RWPE2 (cell line): ENCODE data around the gene AKR1D1.

Source experiments
- ATAC-seq: fragments of 200-7000 bp; cut with Tn5 transposase; 3 replicates; pipeline ENCODE4 v1.9.1; 2021; ENCODE audit warnings: low read depth
- DNase-seq: peaks from one replicate; pipeline ENCODE4 v3.0.0-alpha.2; 2020; ENCODE audit warnings: low spot score
- H3K27ac ChIP-seq: fragments of 450-650 bp; 2 replicates; pipeline ENCODE4 v1.5.1; 2017; ENCODE audit warnings: mild to moderate bottlenecking; ENCODE audit not compliant: poor library complexity, severe bottlenecking
- H3K27me3 ChIP-seq: fragments of 250-450 bp; sonication (Bioruptor Pico); 2 replicates; pipeline ENCODE4 v1.5.1; 2021; ENCODE audit warnings: mild to moderate bottlenecking, moderate library complexity; ENCODE audit not compliant: insufficient read depth, poor library complexity, severe bottlenecking
- H3K36me3 ChIP-seq: fragments of 250-450 bp; sonication (Bioruptor Pico); 2 replicates; pipeline ENCODE4 v1.5.1; 2020; ENCODE audit warnings: low read depth, mild to moderate bottlenecking, moderate library complexity
- H3K4me1 ChIP-seq: fragments of 250-450 bp; sonication (Bioruptor Pico); 2 replicates; pipeline ENCODE4 v1.5.1; 2021; ENCODE audit warnings: mild to moderate bottlenecking, moderate library complexity; ENCODE audit not compliant: insufficient read depth, poor library complexity, severe bottlenecking
- H3K4me3 ChIP-seq: fragments of 250-450 bp; sonication (Bioruptor Pico); 2 replicates; pipeline ENCODE4 v1.5.1; 2021; ENCODE audit warnings: mild to moderate bottlenecking, moderate library complexity; ENCODE audit not compliant: severe bottlenecking
- H3K9me3 ChIP-seq: fragments of 250-450 bp; sonication (Bioruptor Pico); 2 replicates; pipeline ENCODE4 v1.5.1; 2021; ENCODE audit warnings: mild to moderate bottlenecking, moderate library complexity; ENCODE audit not compliant: severe bottlenecking
- TF ChIP-seq, protein P1 (sequence below): fragments of 450-650 bp; IDR thresholded peaks from one replicate; pipeline ENCODE4 v1.5.1; 2017; ENCODE audit warnings: mild to moderate bottlenecking, moderate library complexity; ENCODE audit not compliant: poor library complexity, severe bottlenecking

Gene AKR1D1, protein sequence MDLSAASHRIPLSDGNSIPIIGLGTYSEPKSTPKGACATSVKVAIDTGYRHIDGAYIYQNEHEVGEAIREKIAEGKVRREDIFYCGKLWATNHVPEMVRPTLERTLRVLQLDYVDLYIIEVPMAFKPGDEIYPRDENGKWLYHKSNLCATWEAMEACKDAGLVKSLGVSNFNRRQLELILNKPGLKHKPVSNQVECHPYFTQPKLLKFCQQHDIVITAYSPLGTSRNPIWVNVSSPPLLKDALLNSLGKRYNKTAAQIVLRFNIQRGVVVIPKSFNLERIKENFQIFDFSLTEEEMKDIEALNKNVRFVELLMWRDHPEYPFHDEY

DNA sequence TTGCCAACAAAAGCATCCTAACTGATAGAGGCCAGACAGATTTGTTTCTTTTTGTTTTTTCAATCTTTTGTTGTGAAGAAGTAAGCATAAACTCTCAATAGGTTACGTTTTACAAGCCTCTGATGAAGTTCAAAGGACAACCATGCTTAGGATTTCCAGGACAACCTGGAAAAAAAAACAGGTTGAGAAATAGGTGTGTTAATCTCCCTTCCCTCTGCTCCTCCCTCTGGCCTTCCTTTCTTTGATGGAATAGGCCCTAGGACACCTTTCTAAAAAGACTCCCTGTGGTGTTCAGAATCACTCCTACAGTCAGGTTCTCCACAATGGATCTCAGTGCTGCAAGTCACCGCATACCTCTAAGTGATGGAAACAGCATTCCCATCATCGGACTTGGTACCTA is at the start of gene AKR1D1:
AKR1D1 (plus strand) TSS at position 264 of the 400 bp plus-strand sequence; CDS start at position 324, 60 bp downstream.
- Histone ChIP-seq H3K4me3 (no peak within 1 kb of the TSS), H3K9me3 (no peaks in the 10 kb centered on the region), H3K36me3 (no peaks in the 10 kb centered on the region), H3K27ac (no peak within 1 kb of the TSS), H3K4me1 (no peaks in the 10 kb centered on the region), H3K27me3 (no peaks in the 10 kb centered on the region)
- TF ChIP-seq, protein P1, sequence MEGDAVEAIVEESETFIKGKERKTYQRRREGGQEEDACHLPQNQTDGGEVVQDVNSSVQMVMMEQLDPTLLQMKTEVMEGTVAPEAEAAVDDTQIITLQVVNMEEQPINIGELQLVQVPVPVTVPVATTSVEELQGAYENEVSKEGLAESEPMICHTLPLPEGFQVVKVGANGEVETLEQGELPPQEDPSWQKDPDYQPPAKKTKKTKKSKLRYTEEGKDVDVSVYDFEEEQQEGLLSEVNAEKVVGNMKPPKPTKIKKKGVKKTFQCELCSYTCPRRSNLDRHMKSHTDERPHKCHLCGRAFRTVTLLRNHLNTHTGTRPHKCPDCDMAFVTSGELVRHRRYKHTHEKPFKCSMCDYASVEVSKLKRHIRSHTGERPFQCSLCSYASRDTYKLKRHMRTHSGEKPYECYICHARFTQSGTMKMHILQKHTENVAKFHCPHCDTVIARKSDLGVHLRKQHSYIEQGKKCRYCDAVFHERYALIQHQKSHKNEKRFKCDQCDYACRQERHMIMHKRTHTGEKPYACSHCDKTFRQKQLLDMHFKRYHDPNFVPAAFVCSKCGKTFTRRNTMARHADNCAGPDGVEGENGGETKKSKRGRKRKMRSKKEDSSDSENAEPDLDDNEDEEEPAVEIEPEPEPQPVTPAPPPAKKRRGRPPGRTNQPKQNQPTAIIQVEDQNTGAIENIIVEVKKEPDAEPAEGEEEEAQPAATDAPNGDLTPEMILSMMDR = no peak
- no peak for ATAC-seq
- no peak for DNase-seq

- no peaks in the 10 kb centered on the region for H3K9me3 ChIP-seq
- H3K4me1 ChIP-seq = no peaks in the 10 kb centered on the region
- H3K27ac ChIP-seq = no peak overlapping the region
Observed at GRCh38 chr7:138027100-138027499, 49.2 kb upstream of the AKR1D1 start.

DNA sequence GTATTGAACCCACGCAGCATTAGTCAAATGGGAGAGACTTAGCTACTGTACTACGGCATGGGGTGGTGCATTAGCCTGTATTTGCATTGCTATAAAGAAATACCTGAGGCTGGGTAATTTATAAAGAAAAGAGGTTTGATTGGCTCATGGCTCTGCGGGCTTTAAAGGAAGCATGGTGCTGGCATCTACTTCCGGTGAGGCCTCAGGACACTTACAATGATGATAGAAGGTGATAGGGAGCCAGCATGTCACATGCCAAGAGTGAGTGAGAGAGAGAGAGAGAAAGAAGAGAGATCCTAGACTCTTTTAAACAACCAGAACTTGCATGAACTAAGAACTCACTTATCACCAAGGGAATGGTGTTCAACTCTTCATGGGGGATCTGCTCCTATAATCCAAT is 47.1 kb upstream of the AKR1D1 start:
- DNase-seq = no peak
- Histone ChIP-seq H3K36me3 (no peaks in the 10 kb centered on the region), H3K27ac (no peak overlapping the region), H3K4me1 (no peaks in the 10 kb centered on the region), H3K4me3 (no peak overlapping the region), H3K27me3 (no peaks in the 10 kb centered on the region), H3K9me3 (no peaks in the 10 kb centered on the region)
- TF ChIP-seq, protein P1 = no peak
- no peak for ATAC-seq

More at GRCh38 chr7:138027100-138027499, 49.2 kb upstream of the AKR1D1 start:
- no peak for ATAC-seq
- H3K4me3 ChIP-seq = no peak overlapping the region
- DNase-seq = no peak
- H3K27me3 ChIP-seq = no peaks in the 10 kb centered on the region
- TF ChIP-seq, protein P1 = no peak
- H3K36me3 ChIP-seq = no peaks in the 10 kb centered on the region

DNA sequence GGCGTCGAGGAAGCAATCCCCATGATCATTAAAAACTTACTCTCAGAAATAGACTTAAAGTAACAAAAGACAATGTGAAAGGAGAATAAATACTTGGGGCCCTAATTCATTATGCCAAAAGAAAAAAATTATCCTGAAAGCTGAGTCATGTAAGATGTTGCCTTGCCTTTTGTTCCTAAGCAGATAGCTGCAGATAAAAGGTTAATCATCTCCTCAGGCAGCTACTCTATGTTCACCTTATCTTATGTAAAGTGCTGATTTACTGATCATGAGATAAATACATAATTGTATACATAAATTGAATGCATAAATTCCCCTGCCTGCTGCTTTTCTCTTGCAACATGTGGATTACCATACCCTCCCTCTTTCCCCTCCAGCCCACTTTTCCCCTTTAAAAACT is 46.3 kb upstream of the AKR1D1 start:
- ATAC-seq (no peak; the same call in 2 of the 3 replicates), DNase-seq (no peak)
- Histone ChIP-seq H3K4me3 (no peak overlapping the region), H3K9me3 (peaks cover under 1% of the 10 kb centered on the region), H3K4me1 (no peaks in the 10 kb centered on the region), H3K27ac (no peak overlapping the region), H3K36me3 (no peaks in the 10 kb centered on the region), H3K27me3 (no peaks in the 10 kb centered on the region)
- TF ChIP-seq, protein P1 = no peak
